Upper lobe of right lung (tissue), 1 donor: ENCODE results near the gene DOK1. TPM values are rescaled to one million over a fixed set of nuclear protein-coding genes. Genes with fewer than 3 reads are reported as not detected.

Experiments
- ATAC-seq: fragments of 200-7000 bp; cut with Tn5 transposase; one replicate; pipeline ENCODE4 v1.9.1; 2020; ENCODE audit warnings: mild to moderate bottlenecking, moderate library complexity
- DNase-seq: peaks from one replicate; pipeline ENCODE4 v3.0.0-alpha.2; 2020
- H3K27ac ChIP-seq: fragments of 200-600 bp; one replicate; pipeline ENCODE4 v1.8.0; 2022
- H3K27me3 ChIP-seq: fragments of 200-600 bp; one replicate; pipeline ENCODE4 v1.8.0; 2022; ENCODE audit warnings: mild to moderate bottlenecking
- H3K36me3 ChIP-seq: fragments of 200-600 bp; one replicate; pipeline ENCODE4 v1.8.0; 2022
- H3K4me1 ChIP-seq: fragments of 200-600 bp; one replicate; pipeline ENCODE4 v1.8.0; 2022
- H3K4me3 ChIP-seq: fragments of 200-600 bp; one replicate; pipeline ENCODE4 v1.8.0; 2022; ENCODE audit warnings: mild to moderate bottlenecking
- H3K9me3 ChIP-seq: fragments of 200-600 bp; one replicate; pipeline ENCODE4 v1.8.0; 2022
- CTCF ChIP-seq: fragments of 200-600 bp; IDR thresholded peaks from one replicate; pipeline ENCODE4 v1.8.0; 2022; ENCODE audit warnings: antibody characterized with exemption
- intact Hi-C: fragments of 100-400 bp; cut with DNase I; formaldehyde crosslinking; loops from one replicate; pipeline ENCODE4 v1.11.0; 2022
- total RNA-seq: library from RNA; stranded (reverse); fragmentation: NEBNext Ultra II Directional; extraction: Animal tissue kit (Norgen Biotek cat#: 25700); gene quantifications from one replicate; pipeline ENCODE4 v1.2.1, GENCODE V29; 2021
- donor health status: DM: no; HTN: yes; CAD: no; lungs with severe emphysema.

DOK1 gene
- total RNA-seq, 1 donor from 2014 or later, result 35.7 TPM

GRCh38 chr2:74597410-74597809 lies 42.9 kb downstream of the DOK1 start:
- Histone ChIP-seq H3K36me3 (no peaks in the 10 kb centered on the region), H3K27me3 (peaks cover 23% of the 10 kb centered on the region), H3K4me1 (no peaks in the 10 kb centered on the region), H3K27ac (no peak overlapping the region), H3K9me3 (no peaks in the 10 kb centered on the region), H3K4me3 (no peak overlapping the region)
- intact Hi-C loops, result no loop called here
- no peak for DNase-seq
- no peak for TF ChIP-seq CTCF
- ATAC-seq, result no peak

GRCh38 chr2:74599676-74600075 lies 45.2 kb downstream of the DOK1 start:
- Histone ChIP-seq H3K27me3 (peaks cover 24% of the 10 kb centered on the region), H3K4me1 (no peaks in the 10 kb centered on the region), H3K9me3 (no peaks in the 10 kb centered on the region), H3K27ac (no peak overlapping the region), H3K36me3 (no peaks in the 10 kb centered on the region), H3K4me3 (no peak overlapping the region)
- intact Hi-C loops, result no loop called here
- no peak for TF ChIP-seq CTCF
- ATAC-seq, result no peak
- no peak for DNase-seq

- no peak for TF ChIP-seq CTCF
- intact Hi-C loops, result no loop called here
- Histone ChIP-seq H3K4me3 (no peak overlapping the region), H3K4me1 (no peaks in the 10 kb centered on the region), H3K27ac (no peak overlapping the region), H3K9me3 (no peaks in the 10 kb centered on the region), H3K36me3 (no peaks in the 10 kb centered on the region), H3K27me3 (peaks cover 14% of the 10 kb centered on the region)
- ATAC-seq (no peak), DNase-seq (no peak)
These were observed 48.2 kb downstream of the DOK1 start for GRCh38 chr2:74602586-74603281.

- ATAC-seq, result no peak
- no peak overlapping the region for H3K27ac ChIP-seq
- no peaks in the 10 kb centered on the region for H3K36me3 ChIP-seq
- intact Hi-C loops, result no loop called here
- no peak for DNase-seq
- no peaks in the 10 kb centered on the region for H3K9me3 ChIP-seq
- H3K4me3 ChIP-seq, result no peak overlapping the region
- no peak for TF ChIP-seq CTCF
- no peaks in the 10 kb centered on the region for H3K4me1 ChIP-seq
- H3K27me3 ChIP-seq, result peaks cover 14% of the 10 kb centered on the region
These were observed 48.9 kb downstream of the DOK1 start for GRCh38 chr2:74603282-74604000.

- DNase-seq, result no peak
- Histone ChIP-seq H3K4me3 (no peak overlapping the region), H3K36me3 (no peaks in the 10 kb centered on the region), H3K27ac (no peak overlapping the region), H3K9me3 (no peaks in the 10 kb centered on the region), H3K27me3 (peaks cover 10% of the 10 kb centered on the region), H3K4me1 (no peaks in the 10 kb centered on the region)
- no peak for ATAC-seq
- intact Hi-C loops, result no loop called here
- TF ChIP-seq CTCF, result no peak
These were observed 52.4 kb downstream of the DOK1 start for GRCh38 chr2:74606927-74607326.

Other genes starting within 250 kb of the DOK1 start
- gene SLC4A5, start 211.3 kb upstream of the DOK1 start, total RNA-seq, result 3.2 TPM
- 140 TPM for gene DCTN1, start 174.4 kb upstream of the DOK1 start, total RNA-seq
- gene C2orf81, start 133.1 kb upstream of the DOK1 start, total RNA-seq, result 2.1 TPM
- 8.4 TPM for gene WDR54, start 133.0 kb upstream of the DOK1 start, total RNA-seq
- 32.3 TPM for gene RTKN, start 112.8 kb upstream of the DOK1 start, total RNA-seq
- gene INO80B, start 99.6 kb upstream of the DOK1 start, total RNA-seq, result 30.2 TPM
- gene WBP1, start 96.3 kb upstream of the DOK1 start, total RNA-seq, result 57.5 TPM
- gene MOGS, start 89.3 kb upstream of the DOK1 start, total RNA-seq, result 51.6 TPM
- 73.1 TPM for gene MRPL53, start 82.0 kb upstream of the DOK1 start, total RNA-seq
- gene CCDC142, start 71.7 kb upstream of the DOK1 start, total RNA-seq, result 16.1 TPM
- gene TTC31, start 71.6 kb upstream of the DOK1 start, total RNA-seq, result 23.4 TPM
- gene LBX2, start 55.1 kb upstream of the DOK1 start, total RNA-seq, result 1.8 TPM
- gene PCGF1, start 47.0 kb upstream of the DOK1 start, total RNA-seq, result 30.1 TPM
- gene TLX2, start 40.3 kb upstream of the DOK1 start, total RNA-seq, result not detected
- gene DQX1, start 28.5 kb upstream of the DOK1 start, total RNA-seq, result not detected
- gene AUP1, start 25.0 kb upstream of the DOK1 start, total RNA-seq, result 119 TPM
- gene HTRA2, start 24.8 kb upstream of the DOK1 start, total RNA-seq, result 31.4 TPM
- 8.1 TPM for gene LOXL3, start 778 bp upstream of the DOK1 start, total RNA-seq
- 1.4 TPM for gene M1AP, start 93.6 kb downstream of the DOK1 start, total RNA-seq
- gene SEMA4F, start 99.5 kb downstream of the DOK1 start, total RNA-seq, result 9.0 TPM